PC-9 (cell line): ENCODE data around the gene TADA2B.

Source experiments
- EZH2 ChIP-seq: fragments of 200-600 bp; sonication (generic); IDR thresholded peaks from 2 replicates; pipeline ENCODE4 v1.8.0; 2017; ENCODE audit warnings: antibody characterized with exemption, low read depth
- TF ChIP-seq, protein P1 (sequence below): fragments of 200-600 bp; sonication (generic); conservative IDR thresholded peaks from 2 replicates; pipeline ENCODE4 v1.6.1; 2017; ENCODE audit warnings: mixed run types, antibody characterized with exemption, mild to moderate bottlenecking, moderate library complexity

DNA sequence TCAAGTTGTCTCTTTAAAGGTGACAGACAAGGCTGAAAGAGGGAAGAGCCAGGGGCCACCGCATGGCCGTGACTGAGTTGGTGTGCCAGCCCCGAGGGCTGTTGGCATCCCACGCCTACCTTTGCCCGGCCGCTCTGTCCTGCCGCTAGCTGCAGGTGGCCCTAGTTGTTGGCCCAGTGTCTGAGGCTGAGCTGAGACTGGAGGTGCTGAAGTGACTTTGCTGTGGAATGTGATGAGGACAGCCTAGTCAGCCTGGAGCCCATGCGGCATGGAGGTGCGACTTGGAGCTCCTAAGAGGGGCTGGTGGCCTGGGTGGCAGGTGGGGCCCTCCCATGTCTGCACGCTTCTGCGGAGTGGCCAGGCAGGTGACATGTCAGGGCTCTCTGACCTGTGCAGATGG lies 6.6 kb downstream of the TADA2B start:
- TF ChIP-seq, protein P1, sequence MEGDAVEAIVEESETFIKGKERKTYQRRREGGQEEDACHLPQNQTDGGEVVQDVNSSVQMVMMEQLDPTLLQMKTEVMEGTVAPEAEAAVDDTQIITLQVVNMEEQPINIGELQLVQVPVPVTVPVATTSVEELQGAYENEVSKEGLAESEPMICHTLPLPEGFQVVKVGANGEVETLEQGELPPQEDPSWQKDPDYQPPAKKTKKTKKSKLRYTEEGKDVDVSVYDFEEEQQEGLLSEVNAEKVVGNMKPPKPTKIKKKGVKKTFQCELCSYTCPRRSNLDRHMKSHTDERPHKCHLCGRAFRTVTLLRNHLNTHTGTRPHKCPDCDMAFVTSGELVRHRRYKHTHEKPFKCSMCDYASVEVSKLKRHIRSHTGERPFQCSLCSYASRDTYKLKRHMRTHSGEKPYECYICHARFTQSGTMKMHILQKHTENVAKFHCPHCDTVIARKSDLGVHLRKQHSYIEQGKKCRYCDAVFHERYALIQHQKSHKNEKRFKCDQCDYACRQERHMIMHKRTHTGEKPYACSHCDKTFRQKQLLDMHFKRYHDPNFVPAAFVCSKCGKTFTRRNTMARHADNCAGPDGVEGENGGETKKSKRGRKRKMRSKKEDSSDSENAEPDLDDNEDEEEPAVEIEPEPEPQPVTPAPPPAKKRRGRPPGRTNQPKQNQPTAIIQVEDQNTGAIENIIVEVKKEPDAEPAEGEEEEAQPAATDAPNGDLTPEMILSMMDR, result no peak
- TF ChIP-seq EZH2, result no peak
